ENCODE results near the gene DUSP2.

The DUSP2 gene

DNA sequence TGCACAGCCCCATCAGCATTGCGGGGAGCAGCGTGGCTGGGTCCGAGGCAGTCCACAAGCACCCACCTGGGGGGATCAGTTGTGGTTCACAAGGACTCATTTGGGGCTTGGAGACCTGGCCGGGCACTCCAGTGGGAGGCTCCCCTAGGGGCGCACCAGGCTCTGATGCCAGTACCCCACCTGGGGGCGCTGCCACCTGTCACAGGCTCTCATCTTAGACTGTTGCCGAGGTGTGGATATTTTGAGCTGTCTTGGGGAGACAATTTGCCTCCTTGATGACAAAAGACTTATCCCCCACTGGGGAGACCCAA lies 31.9 kb downstream of the DUSP2 start:
- DNase-seq, result no peak

DNA sequence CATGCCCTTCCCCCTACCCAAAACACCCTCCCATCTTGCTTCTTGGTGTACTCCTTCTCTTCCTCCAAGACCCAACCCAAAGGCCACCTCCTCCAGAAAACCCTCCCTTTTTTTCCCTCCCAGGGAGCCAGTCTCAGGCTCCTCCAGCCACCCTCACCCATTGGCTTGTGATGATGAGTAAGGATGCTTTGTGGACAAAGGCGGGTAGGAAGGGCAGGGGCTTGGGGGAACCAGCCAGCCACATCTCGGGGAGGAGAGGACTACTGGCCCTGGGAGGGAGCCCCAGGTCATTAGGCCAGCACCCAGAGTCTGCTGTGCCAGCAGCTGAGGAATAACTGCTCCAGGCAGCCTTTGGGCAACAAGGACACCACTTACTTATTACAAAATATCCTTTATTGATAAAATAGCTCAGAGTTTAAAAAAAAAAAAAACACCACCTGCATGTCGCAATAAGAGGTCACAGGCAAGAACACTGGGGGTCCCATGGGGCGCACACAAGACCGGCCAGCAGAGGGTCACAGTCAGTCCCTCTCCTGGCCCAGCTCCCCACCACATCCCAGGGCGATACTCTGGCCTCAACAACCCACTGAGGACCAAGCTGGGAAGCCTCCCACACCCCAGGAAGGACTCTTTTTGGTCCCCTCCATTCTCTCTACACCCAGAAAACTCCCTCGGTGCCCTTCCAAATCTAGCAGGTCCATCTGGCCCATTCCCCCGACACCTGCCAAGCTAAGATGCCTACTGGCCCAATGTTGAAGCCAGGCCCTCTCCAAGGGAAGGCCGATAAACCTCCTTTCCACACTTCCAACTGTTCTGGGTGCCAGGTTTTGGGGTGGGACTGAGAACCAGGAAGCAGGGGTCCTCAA lies 32.5 kb downstream of the DUSP2 start:
- no peak for DNase-seq

DNA sequence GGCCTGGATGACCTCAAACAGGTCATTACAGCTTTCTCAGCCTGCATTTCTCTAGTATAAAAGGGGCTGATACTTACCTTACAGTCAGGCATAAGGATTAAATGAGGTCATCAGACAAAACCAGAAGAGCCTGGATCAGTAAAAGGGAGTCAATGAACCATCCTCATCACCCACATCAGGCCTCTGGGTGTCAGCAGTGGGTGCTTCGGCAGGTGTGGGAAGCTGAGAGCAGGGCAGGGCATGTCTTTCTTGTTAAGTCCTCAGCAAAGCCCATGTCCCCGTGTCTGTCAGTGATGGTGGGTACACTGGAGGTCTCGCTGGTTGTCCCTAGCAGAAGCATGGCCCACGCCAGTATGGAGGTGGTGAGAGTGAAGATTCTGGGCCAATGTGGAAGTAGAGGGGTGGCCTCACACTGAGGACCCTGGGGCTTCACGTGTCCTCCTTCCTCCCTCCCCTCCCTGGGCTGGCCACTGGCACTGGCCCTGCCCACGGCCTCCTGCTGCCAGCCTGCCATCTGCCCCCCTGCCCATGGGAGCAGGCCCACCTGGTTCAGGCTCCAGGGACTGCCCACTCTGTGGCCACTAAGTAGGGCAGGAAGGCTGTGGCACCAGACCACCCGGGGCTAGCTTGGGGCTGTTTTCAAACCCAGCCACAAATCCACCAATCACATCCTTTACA lies 33.3 kb downstream of the DUSP2 start:
- no peak for DNase-seq

GRCh38 chr2:96111257-96111640 lies 34.0 kb downstream of the DUSP2 start:
- DNase-seq, result no peak

- DNase-seq, result no peak
Measured at GRCh38 chr2:96110621-96111256, 34.5 kb downstream of the DUSP2 start.

DNA sequence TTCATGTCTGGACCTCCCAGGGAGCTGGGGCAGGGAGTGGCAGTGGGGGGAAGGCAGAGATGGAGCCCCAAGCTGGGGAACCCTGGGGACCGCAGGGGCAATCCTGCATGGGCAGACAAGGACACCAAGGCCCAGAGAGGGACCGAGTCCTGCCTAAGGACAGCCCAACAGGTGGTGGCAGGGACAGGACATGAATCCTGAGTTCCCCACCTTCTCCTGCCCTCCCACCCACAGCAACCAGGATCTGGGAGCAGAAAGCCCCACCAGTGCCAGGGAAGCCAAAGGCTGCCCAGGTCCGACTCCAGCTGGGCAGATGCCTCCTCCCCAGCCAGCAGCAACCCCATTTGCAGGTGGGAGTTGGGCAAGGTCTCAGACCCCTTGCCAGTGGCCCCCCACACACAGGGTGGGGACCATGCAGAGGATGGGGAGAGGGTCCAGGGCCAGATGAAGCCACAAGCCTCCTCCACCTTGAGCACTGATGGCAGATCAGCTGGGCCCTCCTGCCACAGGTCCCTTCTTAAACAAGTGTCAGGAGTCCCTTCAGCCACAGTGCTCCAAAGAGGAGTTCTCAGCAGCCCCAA lies 35.2 kb downstream of the DUSP2 start:
- no peak for DNase-seq

DNA sequence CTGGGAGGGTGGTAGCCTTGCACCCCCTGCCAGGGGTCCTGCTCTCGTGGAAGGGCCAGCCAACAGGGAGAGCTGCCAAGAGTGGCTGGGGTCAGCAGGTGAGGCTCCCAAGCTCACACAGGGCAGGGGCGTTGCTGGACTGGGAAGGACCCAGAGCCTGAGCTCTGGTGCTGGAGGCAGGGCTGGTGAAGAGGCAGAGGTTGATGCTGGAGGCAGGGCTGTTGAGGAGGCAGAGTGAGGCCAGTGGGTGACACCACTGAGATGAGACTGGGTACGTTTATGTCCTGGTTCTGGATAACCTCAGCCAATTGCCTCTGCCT lies 35.9 kb downstream of the DUSP2 start:
- no peak for DNase-seq

DNA sequence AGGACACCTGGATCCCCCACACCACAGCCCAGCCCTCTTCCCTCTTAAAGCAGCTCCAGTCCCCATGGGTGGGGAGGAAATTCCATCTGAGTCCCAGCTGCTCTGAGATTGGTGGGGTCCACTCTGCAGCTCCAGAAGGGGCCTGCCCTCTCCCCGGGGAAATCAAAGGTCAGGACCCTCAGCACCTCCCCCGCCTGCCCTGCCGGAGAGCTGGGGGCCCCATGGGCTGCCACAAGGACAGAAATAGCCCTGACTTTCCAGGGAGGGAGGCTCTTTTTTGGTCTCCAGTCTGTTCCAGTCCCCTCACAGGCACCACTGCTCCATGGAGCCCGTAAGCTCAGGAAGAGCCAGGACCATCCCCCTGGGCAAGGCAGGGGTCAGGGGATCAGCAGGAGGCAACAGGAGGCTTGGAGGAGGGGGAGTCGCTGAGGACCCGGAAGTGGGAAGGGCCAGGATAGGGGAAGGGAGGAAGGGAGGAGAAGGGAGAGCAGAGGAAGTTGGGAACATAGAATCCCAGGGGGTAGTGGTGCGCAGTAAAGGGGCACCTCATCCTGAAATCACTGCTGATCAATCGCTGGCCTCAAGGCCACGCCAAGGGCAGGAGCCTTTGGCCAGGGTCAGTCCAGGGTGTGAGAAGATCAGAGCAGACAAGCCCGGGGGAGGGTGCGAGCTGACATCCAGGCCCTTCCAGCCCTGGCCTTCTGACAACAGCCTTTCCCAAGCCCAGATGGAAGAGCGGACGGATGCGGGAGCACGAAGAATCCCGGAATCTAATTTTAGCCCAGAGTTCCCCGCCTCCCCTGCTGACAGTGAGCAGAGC lies 36.5 kb downstream of the DUSP2 start:
- DNase-seq, result no peak

DNA sequence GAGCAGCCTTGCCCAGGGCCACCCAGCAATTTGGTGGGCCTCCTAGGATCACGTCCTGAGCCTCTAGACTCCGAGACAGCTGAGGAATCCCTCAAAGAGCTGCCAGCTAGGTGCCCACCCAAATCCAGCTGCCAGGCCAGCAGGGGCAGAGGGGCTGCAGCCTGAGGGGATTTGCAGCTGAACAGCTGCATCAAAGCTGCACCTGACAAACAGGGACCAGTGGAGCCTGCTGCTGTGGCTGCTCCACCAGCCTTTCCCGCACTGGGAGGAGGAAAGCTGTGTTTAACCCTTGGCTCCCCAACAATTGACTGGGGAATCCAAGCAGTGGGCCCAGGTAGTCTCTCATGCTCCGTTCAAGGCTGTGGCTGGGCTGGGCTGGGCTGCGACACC lies 37.1 kb downstream of the DUSP2 start:
- no peak for DNase-seq

- DNase-seq, result no peak
Measured at GRCh38 chr2:96107708-96108065, 37.6 kb downstream of the DUSP2 start.

DNA sequence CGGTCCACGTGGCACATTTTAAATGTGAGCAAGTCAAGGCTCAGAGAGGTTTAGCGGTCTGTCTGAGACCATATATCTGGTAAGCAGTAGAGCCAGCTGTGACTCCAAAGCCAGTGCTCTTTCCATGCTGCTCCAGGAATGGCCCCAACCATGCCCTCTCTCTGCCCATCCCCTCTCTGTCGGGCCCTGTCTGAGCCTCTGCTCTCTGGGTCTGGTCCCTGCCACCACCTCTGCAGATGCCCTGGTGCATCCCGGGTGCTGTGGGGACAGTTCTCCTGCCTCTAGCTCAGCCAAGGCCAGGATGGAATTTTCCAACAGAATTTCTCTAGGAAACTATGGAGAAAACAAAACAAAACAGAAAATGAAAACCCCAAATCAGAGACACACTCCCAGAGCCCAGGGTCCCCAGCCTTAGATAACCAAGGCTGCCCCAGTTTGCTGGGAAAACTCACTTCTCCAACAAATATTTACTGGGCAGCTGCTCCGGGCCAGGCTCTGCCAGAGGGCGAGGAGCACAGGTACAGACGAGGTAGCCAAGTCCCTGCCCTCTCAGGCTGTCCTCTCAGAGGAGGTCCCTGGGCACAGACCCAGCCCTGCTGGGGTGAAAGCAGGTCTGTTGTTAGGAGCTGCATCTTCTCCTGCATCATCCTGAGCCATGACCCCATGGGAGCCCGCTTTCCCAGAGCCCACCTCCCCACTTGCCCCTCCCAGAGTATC lies 38.1 kb downstream of the DUSP2 start:
- DNase-seq, result no peak

DNA sequence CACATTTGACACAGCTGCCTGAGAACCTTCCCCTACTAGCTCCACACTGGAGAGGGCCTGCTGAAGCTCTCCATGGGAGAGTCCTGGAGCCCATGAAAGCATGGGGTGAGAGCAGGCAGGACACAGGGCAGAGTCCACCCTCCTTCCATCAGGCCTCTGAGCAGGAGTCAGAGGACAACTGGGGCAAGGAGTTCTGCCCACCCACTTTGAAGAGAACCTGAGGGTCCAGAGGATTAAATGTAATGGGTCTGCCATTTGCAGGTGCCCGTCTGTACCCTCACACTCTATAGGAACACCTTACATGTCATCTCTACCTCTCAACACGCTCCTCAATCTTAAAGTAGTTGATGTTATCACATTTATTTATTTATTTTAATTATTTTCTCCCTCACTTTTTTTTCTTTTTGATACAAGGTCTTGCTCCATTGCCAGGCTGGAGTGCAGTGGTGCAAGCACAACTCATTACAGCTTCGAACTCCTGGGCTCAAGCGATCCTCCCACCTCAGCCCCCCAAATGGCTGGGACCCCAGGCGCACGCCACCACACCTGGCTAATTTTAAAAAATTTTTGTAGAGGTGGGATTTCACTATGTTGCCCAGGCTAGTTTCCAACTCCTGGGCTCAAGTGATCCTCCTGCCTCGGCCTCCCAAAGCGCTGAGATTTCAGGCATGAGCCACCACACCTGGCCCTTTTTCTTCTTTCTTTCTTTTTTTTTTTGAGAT lies 39.1 kb downstream of the DUSP2 start:
- DNase-seq, result no peak

DNA sequence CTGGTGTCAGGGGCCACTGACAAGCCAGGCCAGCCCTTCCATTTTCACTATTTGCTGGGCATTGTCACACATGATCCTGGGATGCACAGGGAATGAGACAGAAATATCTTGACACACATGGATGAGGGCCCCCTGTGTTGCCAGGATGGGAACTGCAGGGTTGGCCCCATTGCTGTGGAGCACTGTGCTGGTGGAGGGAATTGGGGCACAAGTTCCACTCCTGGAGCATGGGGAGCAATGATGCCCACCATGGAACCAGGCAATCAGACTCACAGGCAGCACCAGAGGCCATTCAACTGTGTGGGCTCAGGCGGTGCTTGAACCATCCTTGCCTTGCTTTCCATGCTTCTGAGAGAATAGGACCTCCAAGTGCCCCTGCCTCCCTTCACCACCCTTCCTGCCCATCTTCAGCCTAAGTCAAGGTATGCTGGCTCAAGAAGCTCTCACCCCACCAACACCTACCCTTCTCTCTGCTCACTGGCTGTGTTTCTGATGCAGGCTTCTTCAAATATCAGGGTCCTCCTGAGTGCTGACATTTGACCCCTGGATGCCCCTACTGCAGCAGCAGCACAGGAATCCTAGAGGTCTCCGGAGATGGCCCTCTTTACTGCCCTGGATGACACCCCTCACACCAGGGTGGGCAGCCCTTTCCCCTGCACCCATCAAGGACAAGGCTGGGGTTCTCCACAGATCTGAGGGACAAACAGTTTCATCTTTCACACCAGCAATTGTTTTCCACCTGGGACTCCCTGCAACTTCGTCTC lies 39.9 kb downstream of the DUSP2 start:
- DNase-seq, result no peak

GRCh38 chr2:96104487-96104861 lies 40.8 kb downstream of the DUSP2 start:
- DNase-seq, result no peak

GRCh38 chr2:96103761-96104486 lies 41.3 kb downstream of the DUSP2 start:
- DNase-seq, result no peak

DNA sequence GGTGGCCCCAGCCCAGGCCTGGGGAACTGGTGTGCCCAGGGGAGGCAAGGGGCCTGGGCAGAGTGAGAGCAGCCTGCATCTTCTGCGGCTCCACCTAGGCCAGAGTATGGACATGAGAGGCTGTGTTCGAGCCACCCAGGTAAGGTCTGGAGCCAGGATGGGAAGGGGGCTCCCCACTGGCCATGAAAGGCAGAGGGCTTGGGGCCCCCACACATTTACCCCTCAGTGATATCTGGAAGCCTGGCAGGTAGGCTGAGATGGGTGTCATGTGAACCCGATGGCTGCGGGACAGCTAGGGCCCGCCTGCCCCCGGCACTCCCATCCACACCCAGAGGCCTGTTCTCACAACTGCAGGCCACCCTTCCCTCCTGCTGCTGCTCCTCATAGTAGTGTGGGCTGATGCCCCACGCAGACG lies 42.0 kb downstream of the DUSP2 start:
- no peak for DNase-seq

DNA sequence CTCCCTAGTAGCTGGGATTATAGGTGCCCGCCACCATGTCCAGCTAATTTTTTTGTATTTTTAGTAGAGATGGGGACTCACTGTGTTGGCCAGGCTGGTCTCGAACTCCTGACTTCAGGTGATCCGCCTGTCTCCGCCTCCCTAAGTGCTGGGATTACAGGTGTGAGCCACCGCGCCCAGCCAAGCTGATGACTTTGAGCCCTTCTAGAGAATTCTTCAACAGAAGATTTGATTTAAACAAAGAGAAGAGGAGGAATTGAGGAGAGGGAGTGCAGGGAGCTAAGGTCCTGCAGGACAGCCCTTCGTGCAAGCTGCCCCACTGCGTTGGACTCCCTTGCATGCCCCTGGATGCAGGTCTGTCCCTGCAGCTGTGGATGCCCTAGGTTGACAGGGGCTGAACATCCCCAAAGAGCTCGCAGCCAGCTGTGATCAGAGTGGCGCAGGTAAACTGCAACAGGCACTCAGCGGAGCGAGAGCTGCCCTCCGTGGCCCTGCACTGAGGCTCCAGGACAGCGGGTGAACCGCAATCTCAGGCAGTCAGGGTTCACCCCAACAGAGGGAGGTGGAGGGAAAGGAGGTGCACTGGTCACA lies 42.5 kb downstream of the DUSP2 start:
- no peak for DNase-seq

GRCh38 chr2:96100893-96101304 lies 44.3 kb downstream of the DUSP2 start:
- no peak for DNase-seq

DNA sequence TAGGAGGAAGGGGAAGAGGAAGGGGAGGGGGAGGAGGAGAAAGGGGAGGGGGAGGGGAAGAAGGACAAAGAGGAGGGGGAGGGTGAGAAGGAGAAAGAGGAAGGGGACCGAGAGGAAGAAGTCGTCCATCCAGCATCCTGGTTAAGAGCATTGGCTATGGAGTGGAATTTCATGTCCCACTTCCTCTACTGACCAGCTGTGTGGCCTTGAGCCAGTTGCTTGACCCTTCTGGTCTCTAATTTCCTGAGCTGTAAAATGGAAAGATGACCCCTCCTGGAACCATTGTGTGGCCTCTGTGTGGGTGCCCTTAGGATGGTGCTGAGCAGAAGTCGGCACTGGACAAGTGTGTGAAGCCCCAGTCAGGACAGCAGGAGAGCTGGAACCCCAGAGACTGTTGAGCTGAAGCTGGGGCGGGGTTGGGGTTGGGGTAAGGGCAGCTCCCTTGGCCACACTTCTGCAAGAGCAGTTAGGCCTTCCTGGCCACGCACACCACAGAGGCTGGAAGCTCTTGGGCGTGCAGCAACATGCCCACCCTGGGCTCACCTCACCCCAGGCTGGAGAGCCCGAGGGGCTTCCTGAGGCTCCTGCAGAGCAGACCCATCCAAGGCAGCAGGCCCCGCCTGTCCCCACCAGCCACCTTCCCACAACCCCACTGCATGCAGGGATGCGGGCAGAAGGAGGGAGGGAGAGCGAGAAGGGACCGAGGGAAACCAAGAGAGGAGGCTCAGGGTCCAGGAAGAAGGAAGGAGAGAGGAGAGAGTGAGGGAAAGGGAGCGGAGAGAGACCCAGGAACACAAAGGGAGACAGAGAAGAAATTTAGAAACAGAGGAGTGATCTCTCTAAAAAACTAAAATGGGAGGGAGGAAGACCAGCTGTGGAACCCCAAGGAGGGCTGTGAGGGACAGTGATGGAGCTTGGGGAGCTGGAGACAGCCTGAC lies 45.1 kb downstream of the DUSP2 start:
- no peak for DNase-seq

Measured in activated naive CD4-positive, alpha-beta T cell treated with anti-CD3 and anti-CD28 coated beads, Interleukin-2, amount 50 U/mL, for 16 hours (primary cell).